HT-29 (cell line): ENCODE results near the gene CYP1A2. TPM values are rescaled to one million over a fixed set of nuclear protein-coding genes. Genes with fewer than 3 reads are reported as not detected.

Experiments
- DNase-seq: peaks from one replicate; pipeline ENCODE4 v3.0.0-alpha.2; 2015; ENCODE audit warnings: low spot score
- small RNA-seq: library from RNA; depleted of rRNA; stranded (forward); fragments of <200 nt; gene quantifications from one replicate; pipeline ENCODE3, GENCODE V24; 2014
- total RNA-seq: library from RNA; depleted of rRNA; stranded (reverse); fragments of >200 nt; shearing (Covaris generic); gene quantifications from 2 replicates; pipeline ENCODE4 v1.2.3, GENCODE V29; 2014; rRNA removed

CYP1A2 gene
- total RNA-seq, 1 experiment from 2014 or later, result not detected

GRCh38 chr15:74802862-74803447 is 54.3 kb downstream of the CYP1A2 start:
- no peak for DNase-seq

GRCh38 chr15:74804935-74805334 is 56.3 kb downstream of the CYP1A2 start:
- DNase-seq, result no peak

Small RNAs within 50 kb of the gene (small RNA-seq; reads per million reads assigned to genes)
- gene MIR4513, result not detected

Other genes with a start within 250 kb of the CYP1A2 start
- 4.4 and 5.1 TPM in 2 replicates for gene ARID3B, start 207.6 kb upstream of the CYP1A2 start, total RNA-seq
- gene CLK3, start 133.0 kb upstream of the CYP1A2 start, total RNA-seq, result 94.7 and 115 TPM in 2 replicates
- 9.4 and 24.0 TPM in 2 replicates for gene EDC3, start 52.8 kb upstream of the CYP1A2 start, total RNA-seq
- gene CYP1A1, start 23.3 kb upstream of the CYP1A2 start, total RNA-seq, result 0.10 and 2.0 TPM in 2 replicates
- gene CSK, start 33.2 kb downstream of the CYP1A2 start, total RNA-seq, result 54.7 and 60.2 TPM in 2 replicates
- not detected in 2 replicates for gene LMAN1L, start 64.0 kb downstream of the CYP1A2 start, total RNA-seq
- gene CPLX3, start 77.8 kb downstream of the CYP1A2 start, total RNA-seq, result 0.13 and 0.25 TPM in 2 replicates
- 96.4 and 97.0 TPM in 2 replicates for gene ULK3, start 94.3 kb downstream of the CYP1A2 start, total RNA-seq
- 45.6 and 57.4 TPM in 2 replicates for gene SCAMP2, start 124.5 kb downstream of the CYP1A2 start, total RNA-seq
- 61.3 and 81.8 TPM in 2 replicates for gene MPI, start 141.2 kb downstream of the CYP1A2 start, total RNA-seq
- gene FAM219B, start 158.0 kb downstream of the CYP1A2 start, total RNA-seq, result 66.1 and 66.2 TPM in 2 replicates
- gene COX5A, start 189.2 kb downstream of the CYP1A2 start, total RNA-seq, result 122 and 144 TPM in 2 replicates
- 60.1 and 68.1 TPM in 2 replicates for gene RPP25, start 207.9 kb downstream of the CYP1A2 start, total RNA-seq
- 0.86 and 3.0 TPM in 2 replicates for gene SCAMP5, start 246.7 kb downstream of the CYP1A2 start, total RNA-seq